ENCODE data around the gene VPS33B. TPM values are rescaled to one million over a fixed set of nuclear protein-coding genes. Genes with fewer than 3 reads are reported as not detected.
A peak's percentile ranks its signal among the peaks of the same experiment; 100 is the strongest.

Gene VPS33B
- total RNA-seq (5.8 TPM), polyA plus RNA-seq (11.8 TPM)

GRCh38 chr15:91022075-91022831 lies at the start of gene VPS33B:
Gene VPS33B (minus strand): TSS chr15:91022594. CDS start chr15:91022249, 345 bp downstream.
- no peaks in the 10 kb centered on the region for H3K36me3 ChIP-seq (ENCODE audit: insufficient read depth)
- peak within 1 kb of the TSS; percentile 59 for H3K27ac ChIP-seq (ENCODE audit: low read depth)
- WGBS = under 1% methylated on average over 48 of the region's 48 CpGs
- no peaks in the 10 kb centered on the region for H3K4me1 ChIP-seq (ENCODE audit: insufficient read depth)
- DNase-seq (ENCODE audit: extremely low spot score) = peak; percentile 82
- peak within 1 kb of the TSS; percentile 89 for H3K4me3 ChIP-seq (ENCODE audit: low read depth, low read length)

GRCh38 chr15:91072161-91072560 lies 49.8 kb upstream of the VPS33B start:
- DNase-seq (ENCODE audit: extremely low spot score) = no peak
- no peak overlapping the region for H3K4me3 ChIP-seq (ENCODE audit: low read depth, low read length)
- no peaks in the 10 kb centered on the region for H3K36me3 ChIP-seq (ENCODE audit: insufficient read depth)
- 87% methylated on average over 4 of the region's 4 CpGs for WGBS
- no peak overlapping the region for H3K27ac ChIP-seq (ENCODE audit: low read depth)
- H3K4me1 ChIP-seq (ENCODE audit: insufficient read depth) = no peaks in the 10 kb centered on the region

GRCh38 chr15:91070872-91071271 lies 48.5 kb upstream of the VPS33B start:
- Histone ChIP-seq H3K4me3 (ENCODE audit: low read depth, low read length) (no peak overlapping the region), H3K27ac (ENCODE audit: low read depth) (no peak overlapping the region), H3K4me1 (ENCODE audit: insufficient read depth) (no peaks in the 10 kb centered on the region), H3K36me3 (ENCODE audit: insufficient read depth) (no peaks in the 10 kb centered on the region)
- 82% methylated on average over 8 of the region's 8 CpGs for WGBS
- no peak for DNase-seq (ENCODE audit: extremely low spot score)

DNA sequence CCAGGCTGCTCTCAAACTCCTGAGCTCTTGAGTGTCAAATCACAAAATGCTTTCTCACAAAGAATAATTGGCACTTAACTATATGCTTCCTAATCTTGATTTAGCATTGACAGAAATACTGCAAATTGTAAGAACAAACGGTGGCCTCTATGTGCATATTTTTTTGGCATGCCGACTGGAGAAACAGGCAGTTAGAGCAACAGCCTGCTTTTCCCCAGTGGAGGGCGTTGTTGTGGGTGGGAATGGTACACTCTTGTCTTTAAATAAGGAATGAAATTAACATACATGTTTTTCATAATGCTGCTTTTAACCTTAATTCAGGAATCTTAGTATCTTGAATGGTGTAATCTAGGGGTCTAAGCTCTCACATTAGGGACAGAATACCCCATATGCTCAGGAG lies 46.6 kb upstream of the VPS33B start:
- 69% methylated on average over 3 of the region's 3 CpGs for WGBS
- DNase-seq (ENCODE audit: extremely low spot score) = no peak
- H3K27ac ChIP-seq (ENCODE audit: low read depth) = no peak overlapping the region
- H3K4me1 ChIP-seq (ENCODE audit: insufficient read depth) = no peaks in the 10 kb centered on the region
- H3K4me3 ChIP-seq (ENCODE audit: low read depth, low read length) = no peak overlapping the region
- no peaks in the 10 kb centered on the region for H3K36me3 ChIP-seq (ENCODE audit: insufficient read depth)

GRCh38 chr15:91068436-91068835 lies 46.0 kb upstream of the VPS33B start:
- Histone ChIP-seq H3K4me3 (ENCODE audit: low read depth, low read length) (no peak overlapping the region), H3K4me1 (ENCODE audit: insufficient read depth) (no peaks in the 10 kb centered on the region), H3K27ac (ENCODE audit: low read depth) (no peak overlapping the region), H3K36me3 (ENCODE audit: insufficient read depth) (no peaks in the 10 kb centered on the region)
- WGBS = 82% methylated on average over 2 of the region's 2 CpGs
- no peak for DNase-seq (ENCODE audit: extremely low spot score)

GRCh38 chr15:91067036-91067435 lies 44.6 kb upstream of the VPS33B start:
- H3K36me3 ChIP-seq (ENCODE audit: insufficient read depth) = no peaks in the 10 kb centered on the region

GRCh38 chr15:91065505-91065904 lies 43.1 kb upstream of the VPS33B start:
- no peak for DNase-seq (ENCODE audit: extremely low spot score)
- Histone ChIP-seq H3K4me3 (ENCODE audit: low read depth, low read length) (no peak overlapping the region), H3K36me3 (ENCODE audit: insufficient read depth) (no peaks in the 10 kb centered on the region), H3K27ac (ENCODE audit: low read depth) (no peak overlapping the region), H3K4me1 (ENCODE audit: insufficient read depth) (no peaks in the 10 kb centered on the region)
- WGBS = 68% methylated on average over 2 of the region's 2 CpGs

More at GRCh38 chr15:91067036-91067435, 44.6 kb upstream of the VPS33B start:
- 93% methylated on average over 2 of the region's 2 CpGs for WGBS
- H3K27ac ChIP-seq (ENCODE audit: low read depth) = no peak overlapping the region
- H3K4me1 ChIP-seq (ENCODE audit: insufficient read depth) = no peaks in the 10 kb centered on the region
- DNase-seq (ENCODE audit: extremely low spot score) = no peak
- no peak overlapping the region for H3K4me3 ChIP-seq (ENCODE audit: low read depth, low read length)

DNA sequence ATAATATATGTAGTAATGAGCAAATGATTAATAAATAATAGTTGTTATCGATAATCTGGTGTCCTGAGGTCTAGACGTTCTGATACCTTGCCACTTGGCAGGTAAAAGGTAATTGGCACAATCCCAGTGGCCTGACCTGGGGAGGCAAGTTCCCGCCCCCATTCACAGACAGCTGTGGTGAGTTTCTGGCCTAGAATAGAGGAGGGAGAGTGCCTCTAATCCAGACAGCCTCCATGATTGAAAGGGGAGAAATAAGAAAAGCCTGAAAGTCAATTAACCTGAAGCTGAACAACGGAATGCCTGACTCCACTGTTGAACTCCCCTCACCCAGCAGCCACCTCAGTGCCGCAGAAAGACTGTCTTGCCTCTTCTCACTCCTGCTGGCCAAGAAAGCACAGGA lies 39.6 kb upstream of the VPS33B start:
- Histone ChIP-seq H3K27ac (ENCODE audit: low read depth) (no peak overlapping the region), H3K36me3 (ENCODE audit: insufficient read depth) (no peaks in the 10 kb centered on the region), H3K4me1 (ENCODE audit: insufficient read depth) (no peaks in the 10 kb centered on the region), H3K4me3 (ENCODE audit: low read depth, low read length) (no peak overlapping the region)
- WGBS = 69% methylated on average over 5 of the region's 5 CpGs
- DNase-seq (ENCODE audit: extremely low spot score) = no peak

DNA sequence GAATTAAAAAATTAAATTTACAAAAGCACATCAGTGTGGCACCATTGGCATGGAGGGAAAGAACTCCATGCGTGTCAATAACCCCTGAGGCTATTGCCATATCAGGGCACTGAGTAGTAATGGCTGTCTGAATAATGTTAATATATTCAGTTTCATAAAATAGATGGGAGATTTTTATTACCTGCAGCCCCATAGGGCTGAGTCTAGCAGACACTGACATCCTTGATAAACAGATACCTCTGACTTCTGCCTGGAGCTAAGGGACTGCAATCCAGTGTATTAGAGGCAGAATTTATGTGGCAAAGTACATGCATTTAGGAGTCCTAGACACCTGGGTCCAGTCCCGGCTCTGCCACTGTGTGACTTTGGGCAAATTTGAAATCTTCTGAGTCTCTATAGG lies 38.8 kb upstream of the VPS33B start:
- H3K4me3 ChIP-seq (ENCODE audit: low read depth, low read length) = no peak overlapping the region
- no peak for DNase-seq (ENCODE audit: extremely low spot score)
- H3K27ac ChIP-seq (ENCODE audit: low read depth) = no peak overlapping the region
- no peaks in the 10 kb centered on the region for H3K4me1 ChIP-seq (ENCODE audit: insufficient read depth)
- H3K36me3 ChIP-seq (ENCODE audit: insufficient read depth) = no peaks in the 10 kb centered on the region
- 74% methylated on average over 2 of the region's 2 CpGs for WGBS

GRCh38 chr15:91055548-91056331 lies 33.3 kb upstream of the VPS33B start:
- 27% methylated on average over 11 of the region's 11 CpGs for WGBS

GRCh38 chr15:91054816-91055215 lies 32.4 kb upstream of the VPS33B start:
- no peaks in the 10 kb centered on the region for H3K36me3 ChIP-seq (ENCODE audit: insufficient read depth)
- DNase-seq (ENCODE audit: extremely low spot score) = no peak
- no peaks in the 10 kb centered on the region for H3K4me1 ChIP-seq (ENCODE audit: insufficient read depth)
- 20% methylated on average over 2 of the region's 2 CpGs for WGBS
- H3K27ac ChIP-seq (ENCODE audit: low read depth) = no peak overlapping the region
- no peak overlapping the region for H3K4me3 ChIP-seq (ENCODE audit: low read depth, low read length)

More at GRCh38 chr15:91055548-91056331, 33.3 kb upstream of the VPS33B start:
- no peak overlapping the region for H3K4me3 ChIP-seq (ENCODE audit: low read depth, low read length)
- no peaks in the 10 kb centered on the region for H3K36me3 ChIP-seq (ENCODE audit: insufficient read depth)
- DNase-seq (ENCODE audit: extremely low spot score) = peak; percentile 15
- H3K4me1 ChIP-seq (ENCODE audit: insufficient read depth) = no peaks in the 10 kb centered on the region
- H3K27ac ChIP-seq (ENCODE audit: low read depth) = no peak overlapping the region

- WGBS = 60% methylated on average over 8 of the region's 8 CpGs
- Histone ChIP-seq H3K4me1 (ENCODE audit: insufficient read depth) (no peaks in the 10 kb centered on the region), H3K36me3 (ENCODE audit: insufficient read depth) (no peaks in the 10 kb centered on the region), H3K27ac (ENCODE audit: low read depth) (no peak overlapping the region), H3K4me3 (ENCODE audit: low read depth, low read length) (no peak overlapping the region)
- DNase-seq (ENCODE audit: extremely low spot score) = no peak
Observed at GRCh38 chr15:91051248-91051647, 28.9 kb upstream of the VPS33B start.

- Histone ChIP-seq H3K4me3 (ENCODE audit: low read depth, low read length) (no peak overlapping the region), H3K4me1 (ENCODE audit: insufficient read depth) (no peaks in the 10 kb centered on the region), H3K36me3 (ENCODE audit: insufficient read depth) (no peaks in the 10 kb centered on the region), H3K27ac (ENCODE audit: low read depth) (no peak overlapping the region)
- DNase-seq (ENCODE audit: extremely low spot score) = no peak
- 45% methylated on average over 4 of the region's 4 CpGs for WGBS
Observed at GRCh38 chr15:91050128-91050455, 27.7 kb upstream of the VPS33B start.

Measured in urinary bladder (tissue), 4 donors.